Measurements from ENCODE around the gene MRRF.
A peak's percentile ranks its signal among the peaks of the same experiment; 100 is the strongest.

The MRRF gene

GRCh38 chr9:122228568-122229484 is 35.9 kb upstream of the MRRF start, which contains the start of gene LHX6:
LHX6 (minus strand) TSS chr9:122228957; CDS start chr9:122228740, 217 bp downstream.
- DNase-seq (ENCODE audit: low spot score): no peak

- no peak for DNase-seq (ENCODE audit: low spot score)
Measured at GRCh38 chr9:122229485-122229837, 35.2 kb upstream of the MRRF start.

- DNase-seq (ENCODE audit: low spot score): no peak
Measured at GRCh38 chr9:122232796-122233306, 31.8 kb upstream of the MRRF start.

- no peak for DNase-seq (ENCODE audit: low spot score)
Measured at GRCh38 chr9:122234022-122234748, 30.5 kb upstream of the MRRF start.

- no peak for DNase-seq (ENCODE audit: low spot score)
Measured at GRCh38 chr9:122236681-122237080, 28.0 kb upstream of the MRRF start.

GRCh38 chr9:122239722-122240121 is 25.0 kb upstream of the MRRF start:
- DNase-seq (ENCODE audit: low spot score): no peak

- DNase-seq (ENCODE audit: low spot score): no peak
Measured at GRCh38 chr9:122244349-122244748, 20.3 kb upstream of the MRRF start.

GRCh38 chr9:122246666-122247065 is 18.0 kb upstream of the MRRF start:
- no peak for DNase-seq (ENCODE audit: low spot score)

- no peak for DNase-seq (ENCODE audit: low spot score)
Measured at GRCh38 chr9:122248448-122248865, 16.2 kb upstream of the MRRF start.

- no peak for DNase-seq (ENCODE audit: low spot score)
Measured at GRCh38 chr9:122251351-122251750, 13.3 kb upstream of the MRRF start.

GRCh38 chr9:122252796-122253195 is 11.9 kb upstream of the MRRF start:
- no peak for DNase-seq (ENCODE audit: low spot score)

- no peak for DNase-seq (ENCODE audit: low spot score)
Measured at GRCh38 chr9:122254761-122255160, 9.9 kb upstream of the MRRF start.

- no peak for DNase-seq (ENCODE audit: low spot score)
Measured at GRCh38 chr9:122256206-122256605, 8.5 kb upstream of the MRRF start.

- no peak for DNase-seq (ENCODE audit: low spot score)
Measured at GRCh38 chr9:122258886-122259415, 5.7 kb upstream of the MRRF start.

- peak; percentile 43 for DNase-seq (ENCODE audit: low spot score)
Measured at GRCh38 chr9:122261469-122261881, 3.2 kb upstream of the MRRF start.

- no peak for DNase-seq (ENCODE audit: low spot score)
Measured at GRCh38 chr9:122262073-122262472, 2.6 kb upstream of the MRRF start.

GRCh38 chr9:122263699-122264349 is 858 bp upstream of the MRRF start:
- peak; percentile 14 for DNase-seq (ENCODE audit: low spot score)

- DNase-seq (ENCODE audit: low spot score): no peak
Measured at GRCh38 chr9:122265149-122265915, 650 bp downstream of the MRRF start.

GRCh38 chr9:122268041-122268814 is 3.5 kb downstream of the MRRF start:
- no peak for DNase-seq (ENCODE audit: low spot score)

GRCh38 chr9:122274055-122274454 is 9.4 kb downstream of the MRRF start:
- DNase-seq (ENCODE audit: low spot score): no peak

GRCh38 chr9:122276096-122276495 is 11.4 kb downstream of the MRRF start:
- DNase-seq (ENCODE audit: low spot score): no peak
